OCI-LY1 (cell line): Measurements from ENCODE around the gene MYBPC1.

Experiments used
- CTCF ChIP-seq: fragments of 200-600 bp; sonication (generic), shearing (Covaris generic); IDR thresholded peaks from 2 replicates; pipeline ENCODE4 v1.5.1; 2017; ENCODE audit warnings: mild to moderate bottlenecking, antibody characterized with exemption, low read length, moderate library complexity, mixed read lengths
- EZH2 ChIP-seq: fragments of 200-600 bp; sonication (generic), shearing (Covaris generic); IDR thresholded peaks from 2 replicates; pipeline ENCODE4 v1.8.0; 2017; ENCODE audit warnings: borderline replicate concordance, mixed run types, mild to moderate bottlenecking, antibody characterized with exemption, low read length, moderate library complexity, mixed read lengths

GRCh38 chr12:101696251-101697196 lies 101.8 kb downstream of the MYBPC1 start:
- TF ChIP-seq CTCF (no peak), EZH2 (no peak)
